Measurements from ENCODE around the gene LYPD6B.

DNA sequence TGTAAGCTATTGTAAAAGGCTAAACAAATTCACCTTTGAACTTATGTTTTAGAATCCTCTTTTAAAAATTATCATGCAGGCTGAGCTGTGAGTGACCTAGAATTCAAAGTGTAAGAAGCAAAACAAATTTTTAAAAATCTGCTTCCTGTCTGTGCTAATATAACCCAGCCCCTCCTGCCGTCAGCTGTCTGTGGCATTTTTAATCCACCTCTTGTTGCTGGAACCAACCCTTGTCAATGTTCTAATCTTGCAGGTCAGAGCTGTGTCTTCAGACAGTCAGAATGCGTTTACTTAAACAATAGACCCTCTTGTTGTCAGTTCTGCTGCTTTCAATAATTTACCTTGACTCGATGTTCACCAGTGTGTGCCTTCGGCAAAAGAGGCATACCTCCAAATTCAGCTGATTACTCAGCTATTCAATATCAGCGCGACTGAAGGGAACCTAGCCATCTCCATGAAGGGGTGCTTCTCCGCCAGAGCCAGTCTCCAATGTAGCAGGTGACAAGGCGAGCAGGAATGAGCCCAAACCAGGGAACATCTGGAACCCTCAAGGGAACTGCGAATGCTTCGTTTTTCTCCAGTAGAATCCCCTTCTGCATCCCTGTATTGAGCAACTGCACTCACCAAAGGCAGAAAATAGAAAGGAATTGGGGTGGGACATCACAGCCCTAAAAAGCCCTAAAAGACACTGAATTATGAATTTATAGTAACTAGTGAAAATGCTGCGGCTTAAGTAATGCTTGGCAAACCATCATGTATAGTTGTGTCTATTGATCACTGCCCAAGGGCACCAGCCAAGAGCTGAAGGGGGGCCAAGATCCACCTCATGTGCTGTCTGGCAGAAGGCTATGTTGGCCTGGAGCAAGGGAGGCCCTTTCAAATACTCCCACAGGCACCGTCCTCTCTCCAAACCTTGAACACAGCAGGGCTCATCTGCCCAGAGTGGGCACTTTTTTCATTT is 62.5 kb downstream of the LYPD6B start:
- TF ChIP-seq CTCF (IDR thresholded peaks at IDR 0.05; ENCODE audit: low read length) (no peak), EZH2 (IDR thresholded peaks at IDR 0.05; ENCODE audit: borderline replicate concordance, low read length) (no peak)

All from OCI-LY1 (cell line).